Ovary (tissue), 3 donors: Measurements from ENCODE around the gene TACC2.

Experiments
- EP300 ChIP-seq: sonication (generic); formaldehyde crosslinking; IDR thresholded peaks from one replicate; pipeline ENCODE4 v1.6.1; 2017; ENCODE audit warnings: antibody characterized with exemption
- POLR2A ChIP-seq: fragments of 450-650 bp; IDR thresholded peaks from one replicate; pipeline ENCODE4 v1.6.1; 2017; ENCODE audit warnings: antibody characterized with exemption, mild to moderate bottlenecking, moderate library complexity
- TF ChIP-seq, protein P1 (sequence below), 3 donors: fragments of 450-650 bp in 2 of 3; fragments of 200-600 bp in 1 of 3; IDR thresholded peaks; one replicate each; pipeline versions ENCODE4 v1.5.1 to v1.8.0; 2016 to 2022; ENCODE audit warnings: antibody characterized with exemption in 3 of 3, mild to moderate bottlenecking in 1 of 3
- donor health status: DM: no; HTN: no; CAD: no.

DNA sequence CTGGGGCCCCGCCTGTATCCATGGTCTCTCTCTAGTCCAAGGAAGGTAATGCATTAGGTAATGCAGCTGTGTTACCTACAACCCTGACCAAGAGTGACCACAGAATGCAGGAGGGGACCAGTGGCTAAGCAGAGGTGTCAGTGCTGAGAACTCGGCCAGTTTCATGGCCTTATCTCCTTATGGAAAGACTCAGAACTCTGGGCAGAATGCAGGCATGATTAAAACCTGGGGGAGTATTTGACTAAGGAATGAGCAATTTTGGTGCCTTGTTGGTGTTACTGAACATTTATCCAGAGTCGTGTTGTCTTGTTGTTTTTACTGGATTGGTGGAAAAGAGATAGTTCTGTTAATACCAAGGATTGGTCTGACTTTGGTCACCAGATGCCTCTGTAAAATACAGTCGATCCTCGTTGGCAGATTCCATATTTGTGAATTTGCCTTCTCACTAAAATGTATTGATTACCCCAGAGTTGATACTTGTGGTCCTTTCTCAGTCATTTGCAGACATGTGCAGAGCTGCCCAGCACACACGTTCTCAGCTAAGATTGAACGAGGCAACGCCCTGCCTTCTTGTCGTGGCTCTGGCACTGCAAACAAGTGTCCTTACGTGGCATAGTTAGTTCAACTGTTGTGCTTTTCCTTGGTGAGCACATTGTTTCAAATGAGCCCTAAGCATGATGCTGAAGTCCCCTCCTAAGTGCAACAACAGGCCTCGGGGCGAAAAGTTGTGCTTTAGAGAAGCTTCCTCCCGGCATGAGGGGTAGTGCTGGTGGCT is 146.5 kb downstream of the TACC2 start:
- TF ChIP-seq POLR2A (no peak), EP300 (no peak)
- TF ChIP-seq, protein P1, sequence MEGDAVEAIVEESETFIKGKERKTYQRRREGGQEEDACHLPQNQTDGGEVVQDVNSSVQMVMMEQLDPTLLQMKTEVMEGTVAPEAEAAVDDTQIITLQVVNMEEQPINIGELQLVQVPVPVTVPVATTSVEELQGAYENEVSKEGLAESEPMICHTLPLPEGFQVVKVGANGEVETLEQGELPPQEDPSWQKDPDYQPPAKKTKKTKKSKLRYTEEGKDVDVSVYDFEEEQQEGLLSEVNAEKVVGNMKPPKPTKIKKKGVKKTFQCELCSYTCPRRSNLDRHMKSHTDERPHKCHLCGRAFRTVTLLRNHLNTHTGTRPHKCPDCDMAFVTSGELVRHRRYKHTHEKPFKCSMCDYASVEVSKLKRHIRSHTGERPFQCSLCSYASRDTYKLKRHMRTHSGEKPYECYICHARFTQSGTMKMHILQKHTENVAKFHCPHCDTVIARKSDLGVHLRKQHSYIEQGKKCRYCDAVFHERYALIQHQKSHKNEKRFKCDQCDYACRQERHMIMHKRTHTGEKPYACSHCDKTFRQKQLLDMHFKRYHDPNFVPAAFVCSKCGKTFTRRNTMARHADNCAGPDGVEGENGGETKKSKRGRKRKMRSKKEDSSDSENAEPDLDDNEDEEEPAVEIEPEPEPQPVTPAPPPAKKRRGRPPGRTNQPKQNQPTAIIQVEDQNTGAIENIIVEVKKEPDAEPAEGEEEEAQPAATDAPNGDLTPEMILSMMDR (IDR thresholded peaks at IDR 0.05): no peak
